ENCODE results near the gene DENND4C.
"Not testable (repeated sequence)": the region's sequence is repeated elsewhere in the genome, so short reads cannot be mapped to it uniquely, and the experiment has no call there.

DENND4C gene

GRCh38 chr9:19410195-19410503, 179.7 kb downstream of the DENND4C start:
- DNase-seq (ENCODE audit: low read depth in 2 of 2), result no peak

GRCh38 chr9:19410594-19410993, 180.1 kb downstream of the DENND4C start:
- DNase-seq (ENCODE audit: low read depth in 2 of 2), result no peak

GRCh38 chr9:19411316-19411715, 180.8 kb downstream of the DENND4C start:
- no peak for DNase-seq (ENCODE audit: low read depth in 2 of 2)

- DNase-seq (ENCODE audit: low read depth in 2 of 2), result not testable (repeated sequence)
Measured at GRCh38 chr9:19413456-19413855, 183.0 kb downstream of the DENND4C start.

- no peak for DNase-seq (ENCODE audit: low read depth in 2 of 2)
Measured at GRCh38 chr9:19416143-19416542, 185.7 kb downstream of the DENND4C start.

- no peak for DNase-seq (ENCODE audit: low read depth in 2 of 2)
Measured at GRCh38 chr9:19420877-19421276, 190.4 kb downstream of the DENND4C start.

Measured in stimulated activated CD4-positive, alpha-beta T cell treated with anti-CD3 and anti-CD28 coated beads, Interleukin-15, amount 100 ng/mL, for 48 hours (primary cell).